OCI-LY7 (cell line): ENCODE data around the gene GIPC3. TPM values are rescaled to one million over a fixed set of nuclear protein-coding genes. Genes with fewer than 3 reads are reported as not detected.

Experiments used
- BruUV-seq: library from RNA; stranded (reverse); fragments of 400-500 nt; replicated peaks from 2 replicates; lab custom pipeline; 2021; lab: Mats Ljungman, UMichigan
- CTCF ChIA-PET: fragments of 300-600 bp; sonication (Branson Sonifier 250); formaldehyde crosslinking; loops from one replicate; lab custom pipeline; 2022; ENCODE audit warnings: antibody characterized with exemption; ENCODE audit not compliant: unreplicated experiment; lab: Charles Lee
- POLR2A ChIA-PET: fragments of 300-600 bp; sonication (Branson Sonifier 250); formaldehyde crosslinking; loops from one replicate; lab custom pipeline; 2022; ENCODE audit warnings: antibody characterized with exemption; lab: Charles Lee
- DNase-seq: peaks from one replicate; pipeline ENCODE4 v3.0.0-alpha.2; 2015; ENCODE audit warnings: low spot score
- H2AFZ ChIP-seq: fragments of 200-600 bp; sonication (generic), shearing (Covaris generic); 2 replicates; pipeline ENCODE4 v1.6.1; 2014; ENCODE audit warnings: mild to moderate bottlenecking, antibody characterized with exemption, low read length, moderate library complexity
- H3K27ac ChIP-seq: fragments of 200-600 bp; sonication (generic); 2 replicates; pipeline ENCODE4 v1.5.1; 2014; ENCODE audit warnings: mixed run types, low read depth, mild to moderate bottlenecking, moderate library complexity, low read length, inconsistent platforms; ENCODE audit not compliant: poor library complexity, severe bottlenecking
- H3K36me3 ChIP-seq: fragments of 200-600 bp; sonication (generic); 2 replicates; pipeline ENCODE4 v1.6.1; 2014; ENCODE audit warnings: mild to moderate bottlenecking, antibody characterized with exemption, low read length, moderate library complexity, mixed read lengths; ENCODE audit not compliant: insufficient read depth
- H3K4me1 ChIP-seq: fragments of 200-600 bp; sonication (generic); 2 replicates; pipeline ENCODE4 v1.5.1; 2014; ENCODE audit warnings: mild to moderate bottlenecking, low read length; ENCODE audit not compliant: insufficient read depth, poor library complexity, severe bottlenecking
- H3K4me2 ChIP-seq: fragments of 200-600 bp; sonication (generic); 2 replicates; pipeline ENCODE4 v1.6.1; 2014; ENCODE audit warnings: mild to moderate bottlenecking, low read length
- H3K4me3 ChIP-seq: fragments of 200-600 bp; sonication (generic); 2 replicates; pipeline ENCODE4 v1.5.1; 2014; ENCODE audit warnings: mild to moderate bottlenecking, low read depth, low read length; ENCODE audit not compliant: poor library complexity, severe bottlenecking
- H3K79me2 ChIP-seq: fragments of 200-600 bp; sonication (generic); 2 replicates; pipeline ENCODE4 v1.6.1; 2016; ENCODE audit warnings: low read depth, mild to moderate bottlenecking, low read length, moderate library complexity, mixed read lengths; ENCODE audit not compliant: insufficient read depth
- H3K9me2 ChIP-seq: fragments of 200-600 bp; sonication (generic); 2 replicates; pipeline ENCODE4 v1.6.1; 2016; ENCODE audit warnings: mild to moderate bottlenecking, low read length, mixed read lengths; ENCODE audit not compliant: insufficient read depth
- H3K9me3 ChIP-seq: fragments of 200-600 bp; sonication (generic); 2 replicates; pipeline ENCODE4 v1.6.1; 2014; ENCODE audit warnings: mild to moderate bottlenecking, mixed run types, low read length, mixed read lengths
- H4K20me1 ChIP-seq: fragments of 200-600 bp; sonication (generic); 2 replicates; pipeline ENCODE4 v1.6.1; 2014; ENCODE audit warnings: mild to moderate bottlenecking, antibody characterized with exemption, low read length, moderate library complexity, mixed read lengths; ENCODE audit not compliant: insufficient read depth
- EZH2phosphoT487 ChIP-seq: fragments of 200-600 bp; sonication (generic); IDR thresholded peaks from 2 replicates; pipeline ENCODE4 v1.6.1; 2018; ENCODE audit warnings: low read depth, borderline replicate concordance, mild to moderate bottlenecking, mixed run types, antibody characterized with exemption, low read length, moderate library complexity, mixed read lengths
- intact Hi-C: fragments of 100-400 bp; cut with micrococcal nuclease; formaldehyde crosslinking; loops from one replicate; pipeline ENCODE4 v1.10.0; 2022; ENCODE audit not compliant: unreplicated experiment
- total RNA-seq, 2 experiments: library from RNA; depleted of rRNA in 1 of 2; stranded (reverse); fragments of >200 nt in 1 of 2; shearing (Covaris generic) in 1 of 2; gene quantifications; 2 replicates each; pipeline ENCODE4 v1.2.3, GENCODE V29; 2014 to 2022
- TF ChIP-seq, protein P1 (sequence below): fragments of 200-600 bp; sonication (generic); conservative IDR thresholded peaks from 2 replicates; pipeline ENCODE4 v1.5.1; 2014; ENCODE audit warnings: mild to moderate bottlenecking, antibody characterized with exemption, low read length, moderate library complexity, mixed read lengths

The GIPC3 gene
- total RNA-seq, 2 experiments from 2014 or later: not detected

DNA sequence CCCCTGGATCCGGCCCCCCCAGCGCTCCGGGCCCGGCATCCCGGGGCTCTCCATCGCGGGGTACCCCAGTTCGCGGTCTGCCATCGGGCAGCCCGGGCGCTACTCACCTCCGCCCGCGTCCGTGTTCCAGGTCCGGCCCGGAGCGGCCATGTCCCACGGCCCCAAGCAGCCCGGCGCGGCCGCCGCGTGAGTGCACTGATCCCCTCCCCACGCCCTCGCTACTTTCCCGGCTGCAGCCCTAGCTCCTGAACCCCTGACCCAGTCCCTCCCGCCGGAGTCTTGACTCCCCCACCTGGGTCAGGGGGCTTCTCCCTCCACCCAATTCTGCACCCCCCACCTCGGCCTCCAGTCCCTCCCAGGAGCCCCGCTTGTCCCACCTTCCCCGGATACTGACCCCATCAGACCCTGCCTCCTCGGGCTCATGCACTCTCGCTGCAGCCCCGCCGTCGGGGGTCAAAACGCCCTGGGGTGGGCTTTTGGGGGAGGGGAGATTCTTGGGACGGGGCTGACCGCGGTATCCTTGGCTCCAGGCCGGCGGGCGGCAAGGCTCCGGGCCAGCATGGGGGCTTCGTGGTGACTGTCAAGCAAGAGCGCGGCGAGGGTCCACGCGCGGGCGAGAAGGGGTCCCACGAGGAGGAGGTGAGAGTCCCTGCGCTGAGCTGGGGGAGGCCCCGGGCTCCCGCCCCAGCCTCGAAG, 12.0 kb upstream of the GIPC3 start:
- Histone ChIP-seq H3K79me2 (peaks cover 5% of the 10 kb centered on the region; the same call in 1 of the 2 replicates), H4K20me1 (no peaks in the 10 kb centered on the region), H3K4me3 (peak overlapping the region; percentile 98), H3K36me3 (peaks cover 25% of the 10 kb centered on the region), H2AFZ (peak overlapping the region; percentile 3; the same call in 1 of the 2 replicates), H3K27ac (peak overlapping the region; percentile 74), H3K9me2 (no peaks in the 10 kb centered on the region), H3K4me2 (peak overlapping the region; percentile 88), H3K9me3 (no peaks in the 10 kb centered on the region), H3K4me1 (peaks cover 6% of the 10 kb centered on the region)
- ChIA-PET POLR2A (interaction anchor here (0.6 to 1.4 kb wide), 3 partner anchors 16 to 248 kb away, joined by 3 to 5 read pairs (median 4); partner anchors contain the start of gene MFSD12), CTCF (no interaction called here)
- intact Hi-C loops: loop anchor here (5.0 kb wide), 1 partner anchor 66 kb away; the partner anchor contains the start of gene FZR1
- no TSS peak for BruUV-seq
- DNase-seq: peak; percentile 61
- TF ChIP-seq, protein P1, sequence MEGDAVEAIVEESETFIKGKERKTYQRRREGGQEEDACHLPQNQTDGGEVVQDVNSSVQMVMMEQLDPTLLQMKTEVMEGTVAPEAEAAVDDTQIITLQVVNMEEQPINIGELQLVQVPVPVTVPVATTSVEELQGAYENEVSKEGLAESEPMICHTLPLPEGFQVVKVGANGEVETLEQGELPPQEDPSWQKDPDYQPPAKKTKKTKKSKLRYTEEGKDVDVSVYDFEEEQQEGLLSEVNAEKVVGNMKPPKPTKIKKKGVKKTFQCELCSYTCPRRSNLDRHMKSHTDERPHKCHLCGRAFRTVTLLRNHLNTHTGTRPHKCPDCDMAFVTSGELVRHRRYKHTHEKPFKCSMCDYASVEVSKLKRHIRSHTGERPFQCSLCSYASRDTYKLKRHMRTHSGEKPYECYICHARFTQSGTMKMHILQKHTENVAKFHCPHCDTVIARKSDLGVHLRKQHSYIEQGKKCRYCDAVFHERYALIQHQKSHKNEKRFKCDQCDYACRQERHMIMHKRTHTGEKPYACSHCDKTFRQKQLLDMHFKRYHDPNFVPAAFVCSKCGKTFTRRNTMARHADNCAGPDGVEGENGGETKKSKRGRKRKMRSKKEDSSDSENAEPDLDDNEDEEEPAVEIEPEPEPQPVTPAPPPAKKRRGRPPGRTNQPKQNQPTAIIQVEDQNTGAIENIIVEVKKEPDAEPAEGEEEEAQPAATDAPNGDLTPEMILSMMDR: no peak
- TF ChIP-seq EZH2phosphoT487: no peak

DNA sequence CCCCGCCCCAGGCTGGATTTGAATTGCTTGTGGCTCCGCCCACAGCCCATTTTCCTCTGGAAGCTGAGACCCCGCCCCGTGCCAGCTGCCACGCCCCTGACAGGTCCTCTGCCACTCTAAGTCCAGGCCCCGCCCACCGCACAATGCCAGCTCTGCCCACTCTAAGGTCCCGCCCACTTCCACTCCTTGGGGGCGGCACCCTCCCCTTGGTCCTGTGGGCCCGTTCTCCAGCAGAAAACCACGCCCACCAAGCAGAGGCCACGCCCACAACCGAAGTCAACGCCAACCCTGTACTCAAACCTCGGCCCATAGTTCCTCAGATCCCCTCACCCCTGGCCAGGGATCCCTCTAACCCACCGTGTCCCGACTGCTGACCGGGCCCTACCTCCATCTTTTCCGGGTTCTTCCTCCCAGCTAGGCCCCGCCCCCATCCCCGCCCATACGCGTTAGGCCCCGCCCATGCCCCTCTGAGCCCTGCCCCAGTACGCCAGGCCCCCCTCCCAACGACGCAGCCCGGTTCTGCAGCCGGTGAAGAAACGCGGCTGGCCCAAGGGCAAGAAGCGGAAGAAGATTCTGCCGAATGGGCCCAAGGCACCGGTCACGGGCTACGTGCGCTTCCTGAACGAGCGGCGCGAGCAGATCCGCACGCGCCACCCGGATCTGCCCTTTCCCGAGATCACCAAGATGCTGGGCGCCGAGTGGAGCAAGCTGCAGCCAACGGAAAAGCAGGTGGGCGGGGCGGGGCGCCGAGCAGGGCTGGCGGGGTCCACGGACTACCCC, 11.2 kb upstream of the GIPC3 start:
- Histone ChIP-seq H2AFZ (no peak overlapping the region), H3K9me2 (no peaks in the 10 kb centered on the region), H3K9me3 (no peaks in the 10 kb centered on the region), H3K36me3 (peaks cover 25% of the 10 kb centered on the region), H3K4me3 (peak overlapping the region; percentile 98), H4K20me1 (no peaks in the 10 kb centered on the region), H3K79me2 (peaks cover 5% of the 10 kb centered on the region; the same call in 1 of the 2 replicates), H3K4me1 (peaks cover 6% of the 10 kb centered on the region), H3K4me2 (peak overlapping the region; percentile 88), H3K27ac (peak overlapping the region; percentile 74)
- ChIA-PET CTCF (no interaction called here), POLR2A (interaction anchor here (0.5 to 1.4 kb wide), 5 partner anchors 9 to 248 kb away, joined by 3 to 5 read pairs (median 4); partner anchors contain the start of gene MFSD12)
- DNase-seq: peak; percentile 99
- no peak for TF ChIP-seq EZH2phosphoT487
- TF ChIP-seq, protein P1: no peak
- BruUV-seq: TSS peak; percentile 62
- intact Hi-C loops: loop anchor here (5.0 kb wide), 1 partner anchor 67 kb away; the partner anchor contains the start of gene FZR1
